ENCODE data around the gene ZSWIM7. TPM values are rescaled to one million over a fixed set of nuclear protein-coding genes. Genes with fewer than 3 reads are reported as not detected.

Gene ZSWIM7
- total RNA-seq, 1 donor from 2014 or later, result 43.9 TPM

DNA sequence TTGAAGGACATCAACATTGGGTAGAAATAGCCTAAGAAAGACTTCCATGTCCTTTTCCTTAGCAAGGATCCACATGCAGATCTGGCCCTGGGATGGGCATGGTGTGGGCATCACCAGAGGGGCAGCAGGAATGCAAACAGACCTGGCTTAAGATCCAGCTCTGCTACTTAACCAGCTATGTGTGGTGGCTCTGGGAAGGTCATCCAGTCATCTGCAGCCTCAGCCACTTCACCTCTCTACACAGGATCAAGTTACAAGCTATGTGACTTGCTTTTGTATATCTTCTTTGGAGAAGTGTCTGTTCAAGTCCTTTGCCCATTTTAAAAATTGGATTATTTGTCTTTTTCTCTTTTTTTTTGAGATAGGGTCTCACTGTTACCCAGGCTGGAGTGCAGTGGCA, 68.1 kb downstream of the ZSWIM7 start:
- Histone ChIP-seq H4K20me1 (ENCODE audit: low read depth) (no peaks in the 10 kb centered on the region), H3K4me3 (no peak overlapping the region), H3K4me1 (no peaks in the 10 kb centered on the region), H3K79me2 (ENCODE audit: low read depth) (no peaks in the 10 kb centered on the region), H3K27ac (no peak overlapping the region), H3K4me2 (no peak overlapping the region), H3K9ac (no peak overlapping the region), H3K27me3 (no peaks in the 10 kb centered on the region), H3F3A (ENCODE audit: low read depth) (no peaks in the 10 kb centered on the region), H3K9me3 (ENCODE audit: low read depth) (no peaks in the 10 kb centered on the region), H3K36me3 (no peaks in the 10 kb centered on the region), H2AFZ (replicated peaks) (no peak overlapping the region)
- Mint-ChIP-seq H3K27ac (no peak overlapping the region), H3K36me3 (no peaks in the 10 kb centered on the region), H3K4me1 (peaks cover 4% of the 10 kb centered on the region), H3K27me3 (ENCODE audit: insufficient read depth, low read depth) (peaks cover 5% of the 10 kb centered on the region), H3K4me3 (no peak overlapping the region), H3K9me3 (no peaks in the 10 kb centered on the region)
- DNase-seq (ENCODE audit: low spot score), result no peak
- TF ChIP-seq EZH2 (IDR thresholded peaks at IDR 0.05) (no peak), EZH2phosphoT487 (IDR thresholded peaks at IDR 0.05) (no peak)
- TF ChIP-seq, protein P1, sequence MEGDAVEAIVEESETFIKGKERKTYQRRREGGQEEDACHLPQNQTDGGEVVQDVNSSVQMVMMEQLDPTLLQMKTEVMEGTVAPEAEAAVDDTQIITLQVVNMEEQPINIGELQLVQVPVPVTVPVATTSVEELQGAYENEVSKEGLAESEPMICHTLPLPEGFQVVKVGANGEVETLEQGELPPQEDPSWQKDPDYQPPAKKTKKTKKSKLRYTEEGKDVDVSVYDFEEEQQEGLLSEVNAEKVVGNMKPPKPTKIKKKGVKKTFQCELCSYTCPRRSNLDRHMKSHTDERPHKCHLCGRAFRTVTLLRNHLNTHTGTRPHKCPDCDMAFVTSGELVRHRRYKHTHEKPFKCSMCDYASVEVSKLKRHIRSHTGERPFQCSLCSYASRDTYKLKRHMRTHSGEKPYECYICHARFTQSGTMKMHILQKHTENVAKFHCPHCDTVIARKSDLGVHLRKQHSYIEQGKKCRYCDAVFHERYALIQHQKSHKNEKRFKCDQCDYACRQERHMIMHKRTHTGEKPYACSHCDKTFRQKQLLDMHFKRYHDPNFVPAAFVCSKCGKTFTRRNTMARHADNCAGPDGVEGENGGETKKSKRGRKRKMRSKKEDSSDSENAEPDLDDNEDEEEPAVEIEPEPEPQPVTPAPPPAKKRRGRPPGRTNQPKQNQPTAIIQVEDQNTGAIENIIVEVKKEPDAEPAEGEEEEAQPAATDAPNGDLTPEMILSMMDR (IDR thresholded peaks at IDR 0.05), result no peak

DNA sequence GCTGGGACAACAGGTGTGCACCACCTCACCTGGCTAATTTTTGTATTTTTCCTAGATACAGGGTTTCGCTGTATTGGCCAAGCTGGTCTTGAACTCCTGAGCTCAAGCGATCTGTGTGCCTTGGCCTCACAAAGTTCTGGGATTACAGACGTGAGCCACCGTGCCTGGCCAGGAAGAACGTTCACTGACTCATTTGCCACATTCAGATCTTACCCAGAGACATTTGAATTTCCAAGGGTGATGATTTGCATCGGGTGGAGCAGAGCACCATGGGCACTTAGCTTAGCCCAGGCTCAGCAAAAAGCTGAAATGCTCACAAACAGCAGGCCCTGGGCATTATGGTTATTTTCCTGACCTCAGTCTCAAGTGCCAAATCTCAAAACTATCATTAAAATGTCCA, 69.1 kb downstream of the ZSWIM7 start:
- no peaks in the 10 kb centered on the region for H4K20me1 ChIP-seq (ENCODE audit: low read depth)
- Mint-ChIP-seq H3K9me3 (no peaks in the 10 kb centered on the region), H3K4me1 (peaks cover 4% of the 10 kb centered on the region), H3K36me3 (no peaks in the 10 kb centered on the region), H3K27ac (no peak overlapping the region), H3K27me3 (ENCODE audit: insufficient read depth, low read depth) (peaks cover 5% of the 10 kb centered on the region), H3K4me3 (no peak overlapping the region)
- H3K27me3 ChIP-seq, result no peaks in the 10 kb centered on the region
- H3K4me1 ChIP-seq, result no peaks in the 10 kb centered on the region
- H2AFZ ChIP-seq (replicated peaks), result no peak overlapping the region
- no peaks in the 10 kb centered on the region for H3K79me2 ChIP-seq (ENCODE audit: low read depth)
- no peaks in the 10 kb centered on the region for H3K9me3 ChIP-seq (ENCODE audit: low read depth)
- no peak overlapping the region for H3K4me3 ChIP-seq
- no peak overlapping the region for H3K9ac ChIP-seq
- no peaks in the 10 kb centered on the region for H3K36me3 ChIP-seq
- H3F3A ChIP-seq (ENCODE audit: low read depth), result no peaks in the 10 kb centered on the region
- no peak overlapping the region for H3K4me2 ChIP-seq
- TF ChIP-seq, protein P1 (IDR thresholded peaks at IDR 0.05), result no peak
- no peak for DNase-seq (ENCODE audit: low spot score)
- H3K27ac ChIP-seq, result no peak overlapping the region

DNA sequence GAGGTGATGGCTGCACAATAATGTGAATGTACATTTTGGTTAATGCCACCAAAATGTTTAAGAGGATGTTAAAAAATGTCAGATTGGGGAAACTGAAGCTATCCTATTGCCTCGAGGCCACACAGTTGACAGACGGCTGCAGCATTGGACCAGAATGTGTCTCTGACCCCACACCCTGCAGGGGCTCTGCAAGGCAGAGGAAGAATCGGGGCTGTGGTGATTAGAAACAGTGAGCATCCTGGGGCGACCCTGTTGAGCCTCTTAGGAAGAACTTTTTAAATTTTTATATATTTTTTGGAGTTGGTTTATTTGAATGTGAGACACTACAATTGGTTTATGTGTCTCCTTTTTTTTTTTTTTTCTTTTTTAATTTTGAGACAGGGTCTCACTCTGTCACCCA, 69.6 kb downstream of the ZSWIM7 start:
- DNase-seq (ENCODE audit: low spot score), result no peak
- H3K4me2 ChIP-seq, result no peak overlapping the region
- H2AFZ ChIP-seq (replicated peaks), result no peak overlapping the region
- Mint-ChIP-seq H3K27ac (no peak overlapping the region), H3K4me1 (peaks cover 4% of the 10 kb centered on the region), H3K27me3 (ENCODE audit: insufficient read depth, low read depth) (peaks cover 5% of the 10 kb centered on the region), H3K36me3 (no peaks in the 10 kb centered on the region), H3K4me3 (no peak overlapping the region), H3K9me3 (no peaks in the 10 kb centered on the region)
- TF ChIP-seq, protein P1 (IDR thresholded peaks at IDR 0.05), result no peak
- no peak for TF ChIP-seq EZH2 (IDR thresholded peaks at IDR 0.05)
- no peak for TF ChIP-seq EZH2phosphoT487 (IDR thresholded peaks at IDR 0.05)
- no peak overlapping the region for H3K4me3 ChIP-seq
- no peaks in the 10 kb centered on the region for H4K20me1 ChIP-seq (ENCODE audit: low read depth)
- H3K27ac ChIP-seq, result no peak overlapping the region
- no peaks in the 10 kb centered on the region for H3K27me3 ChIP-seq
- no peaks in the 10 kb centered on the region for H3K36me3 ChIP-seq
- no peaks in the 10 kb centered on the region for H3K9me3 ChIP-seq (ENCODE audit: low read depth)
- H3K79me2 ChIP-seq (ENCODE audit: low read depth), result no peaks in the 10 kb centered on the region
- H3K4me1 ChIP-seq, result no peaks in the 10 kb centered on the region
- no peak overlapping the region for H3K9ac ChIP-seq
- no peaks in the 10 kb centered on the region for H3F3A ChIP-seq (ENCODE audit: low read depth)
